ENCODE measurements around the gene CEACAM19. TPM values are rescaled to one million over a fixed set of nuclear protein-coding genes. Genes with fewer than 3 reads are reported as not detected.

The CEACAM19 gene
- total and polyA plus RNA-seq, 11 donors, result 1.9 to 12.8 (median 5.1) TPM

GRCh38 chr19:44725251-44725650 is 54.0 kb downstream of the CEACAM19 start:
- intact Hi-C loops (cut with DNase I), result loop anchor here in 7 of 10 donors (1.0 to 10.0 kb wide), 7 partner anchors 18 to 120 kb away; partner anchors contain the start of gene NECTIN2 (in 1 of the 7)
- H3K4me1 ChIP-seq, result peaks cover 3 to 54% (median 23%) of the 10 kb centered on the region in 12 donors

GRCh38 chr19:44725684-44726083 is 54.4 kb downstream of the CEACAM19 start:
- H3K4me3 ChIP-seq, result no peak overlapping the region
- 75 to 88% (median 84%) methylated on average over 5 of the region's 5 CpGs for WGBS, 4 donors

More at GRCh38 chr19:44725251-44725650, 54.0 kb downstream of the CEACAM19 start:
- peak overlapping the region in 8 of 12 donors; percentile 5 to 62 (median 40) for H3K27ac ChIP-seq
- TF ChIP-seq CTCF (IDR thresholded peaks at IDR 0.05), result no peak
- no peak for TF ChIP-seq POLR2A (IDR thresholded peaks at IDR 0.05)
- no peaks in the 10 kb centered on the region for H3K36me3 ChIP-seq
- WGBS, 4 donors, result 11 to 21% (median 17%) methylated on average over 11 to 18 of the region's 18 CpGs
- no peaks in the 10 kb centered on the region for H3K27me3 ChIP-seq
- H3K4me3 ChIP-seq, result peak overlapping the region in 2 of 12 donors; percentile 4 to 12
- no peaks in the 10 kb centered on the region for H3K9me3 ChIP-seq
- DNase-seq (peak in 1 of 5 donors; percentile 62), ATAC-seq (peak in 3 of 4 donors; percentile 47 to 64 (median 53))

DNA sequence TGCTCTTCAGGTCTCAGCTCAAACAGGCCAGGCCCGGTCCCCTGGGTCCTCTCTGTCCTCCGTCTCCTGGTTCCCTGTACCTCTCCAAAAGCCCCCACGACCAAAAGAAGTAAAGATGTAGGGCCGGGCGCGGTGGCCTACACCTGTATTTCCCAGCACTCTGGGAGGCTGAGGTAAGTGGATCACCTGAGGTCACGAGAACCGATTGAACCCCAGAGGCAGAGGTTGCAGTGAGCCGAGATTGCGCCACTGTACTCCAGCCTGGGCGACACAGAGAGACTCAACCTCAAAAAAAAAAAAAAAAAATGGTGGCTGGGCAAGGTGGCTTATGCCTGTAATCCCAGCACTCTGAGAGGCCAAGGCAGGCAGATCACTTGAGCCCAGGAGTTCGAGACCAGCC is 55.2 kb downstream of the CEACAM19 start:
- DNase-seq, result no peak
- Histone ChIP-seq H3K36me3 (no peaks in the 10 kb centered on the region), H3K27me3 (no peaks in the 10 kb centered on the region), H3K4me1 (peaks cover 3 to 45% (median 23%) of the 10 kb centered on the region in 12 donors), H3K9me3 (no peaks in the 10 kb centered on the region), H3K27ac (no peak overlapping the region), H3K4me3 (no peak overlapping the region)
- intact Hi-C loops (cut with DNase I), result loop anchor here in 1 of 10 donors (10.0 kb wide), 1 partner anchor 118 kb away; the partner anchor contains the start of gene NECTIN2
- no peak for ATAC-seq
- WGBS, 4 donors, result 95 to 97% (median 96%) methylated on average over 12 of the region's 12 CpGs
- TF ChIP-seq CTCF (IDR thresholded peaks at IDR 0.05), result no peak
- TF ChIP-seq POLR2A (IDR thresholded peaks at IDR 0.05), result no peak

More at GRCh38 chr19:44725684-44726083, 54.4 kb downstream of the CEACAM19 start:
- intact Hi-C loops (cut with DNase I), result loop anchor here in 7 of 10 donors (1.0 to 10.0 kb wide), 7 partner anchors 17 to 119 kb away; partner anchors contain the start of gene NECTIN2 (in 1 of the 7)
- TF ChIP-seq CTCF (IDR thresholded peaks at IDR 0.05), result no peak
- no peak for TF ChIP-seq POLR2A (IDR thresholded peaks at IDR 0.05)
- peaks cover 3 to 53% (median 23%) of the 10 kb centered on the region in 12 donors for H3K4me1 ChIP-seq
- ATAC-seq, result peak in 3 of 4 donors; percentile 6 to 25 (median 18)
- H3K27ac ChIP-seq, result peak overlapping the region in 7 of 12 donors; percentile 5 to 62 (median 41)
- peak in 1 of 5 donors; percentile 45 for DNase-seq
- no peaks in the 10 kb centered on the region for H3K27me3 ChIP-seq
- no peaks in the 10 kb centered on the region for H3K36me3 ChIP-seq
- no peaks in the 10 kb centered on the region for H3K9me3 ChIP-seq

DNA sequence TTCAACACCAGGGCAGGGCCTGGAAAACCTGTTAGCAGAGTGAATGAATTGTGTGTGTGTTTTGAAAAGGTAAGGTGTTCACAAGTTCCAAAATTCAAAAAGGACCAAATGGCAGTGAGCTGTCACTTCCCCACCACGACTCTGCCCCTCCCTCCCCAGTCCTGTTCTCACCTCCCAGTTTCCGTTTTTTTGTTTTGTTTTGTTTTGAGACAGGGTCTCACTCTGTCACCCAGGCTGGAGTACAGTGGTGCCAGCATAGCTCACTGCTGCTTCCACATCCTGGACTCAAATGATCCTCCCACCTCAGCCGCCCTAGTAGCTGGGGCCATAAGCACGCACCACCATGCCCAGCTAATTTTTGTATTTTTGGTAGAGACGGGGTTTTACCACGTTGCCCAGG is 56.9 kb downstream of the CEACAM19 start:
- no peak for ATAC-seq
- Histone ChIP-seq H3K36me3 (no peaks in the 10 kb centered on the region), H3K27me3 (no peaks in the 10 kb centered on the region), H3K9me3 (no peaks in the 10 kb centered on the region), H3K27ac (no peak overlapping the region), H3K4me1 (peaks cover 3 to 33% (median 20%) of the 10 kb centered on the region in 12 donors), H3K4me3 (no peak overlapping the region)
- no peak for DNase-seq
- TF ChIP-seq CTCF (IDR thresholded peaks at IDR 0.05) (no peak), POLR2A (IDR thresholded peaks at IDR 0.05) (no peak)
- 68 to 80% (median 76%) methylated on average over 6 of the region's 6 CpGs for WGBS, 4 donors
- intact Hi-C loops (cut with DNase I), result loop anchor here in 1 of 10 donors (10.0 kb wide), 1 partner anchor 117 kb away; the partner anchor contains the start of gene NECTIN2

Measured in heart left ventricle (tissue), 16 donors.